ENCODE results near the gene ZCCHC7. TPM values are rescaled to one million over a fixed set of nuclear protein-coding genes. Genes with fewer than 3 reads are reported as not detected.

Gene ZCCHC7
- total and polyA plus RNA-seq, 2 donors (not counting 3 experiments of a cell fraction or from before 2014, with no cell fraction given) = 7.4 to 14.8 TPM

- Histone ChIP-seq H3K27ac (ENCODE audit: insufficient read depth, low read depth, low read length) (no peak overlapping the region), H3K79me2 (ENCODE audit: control insufficient read depth, insufficient read depth, low read length) (peaks cover 2% of the 10 kb centered on the region), H2AFZ (ENCODE audit: low read depth, low read length) (no peak overlapping the region), H3K27me3 (ENCODE audit: control insufficient read depth in 2 of 2, insufficient read depth in 2 of 2, low read length in 2 of 2) (no peaks in the 10 kb centered on the region), H3K4me2 (ENCODE audit: insufficient read depth, low read length) (no peak overlapping the region), H3K9me3 (replicated peaks; ENCODE audit: control insufficient read depth, insufficient read depth, low read length) (no peaks in the 10 kb centered on the region), H4K20me1 (replicated peaks; ENCODE audit: control insufficient read depth, extremely low read depth, insufficient read depth, low read length) (peaks cover 2% of the 10 kb centered on the region), H3K36me3 (ENCODE audit: control insufficient read depth in 2 of 2, extremely low read depth in 1 of 2, insufficient read depth in 2 of 2, low read length in 2 of 2) (no peaks in the 10 kb centered on the region), H3K4me3 (replicated peaks in 1 of 3; ENCODE audit: insufficient read depth in 1 of 3, low read depth in 1 of 3, low read length in 3 of 3) (no peak overlapping the region), H3K4me1 (ENCODE audit: control insufficient read depth, extremely low read depth, insufficient read depth, low read length) (no peaks in the 10 kb centered on the region), H3K9ac (replicated peaks; ENCODE audit: extremely low read depth, insufficient read depth, low read length) (no peak overlapping the region), H3K9me1 (replicated peaks; ENCODE audit: control insufficient read depth, extremely low read depth, insufficient read depth, low read length) (no peaks in the 10 kb centered on the region)
- ChIA-PET POLR2A (no interaction called here), CTCF (no interaction called here)
- dilution Hi-C loops (cut with MboI; ENCODE audit: extremely low pct_ligation_motif_present, low sequenced_read_pairs) (no loop called here), intact Hi-C loops (cut with micrococcal nuclease) (no loop called here)
- TF ChIP-seq EZH2 (IDR thresholded peaks at IDR 0.05; ENCODE audit: borderline replicate concordance, low read depth, low read length, severe bottlenecking) (no peak), FOS (IDR thresholded peaks at IDR 0.05; ENCODE audit: borderline replicate concordance, insufficient read depth, low read length) (no peak), GATA2 (IDR thresholded peaks at IDR 0.05; ENCODE audit: insufficient read depth, insufficient read length, low read depth, low read length) (no peak), JUN (IDR thresholded peaks at IDR 0.05; ENCODE audit: borderline replicate concordance, insufficient read depth, insufficient read length, low read depth) (no peak), MYC (IDR thresholded peaks at IDR 0.05; ENCODE audit: low read depth, low read length) (no peak), POLR2A (IDR thresholded peaks at IDR 0.05; ENCODE audit: low read depth, low read length) (no peak), MAX (IDR thresholded peaks at IDR 0.05; ENCODE audit: insufficient read depth, insufficient read length) (no peak), POLR2AphosphoS5 (IDR thresholded peaks at IDR 0.05; ENCODE audit: insufficient read depth, low read depth, low read length) (no peak), CTCF (IDR thresholded peaks at IDR 0.05; ENCODE audit: extremely low read depth in 1 of 2, insufficient read depth in 1 of 2, low read depth in 1 of 2, low read length in 2 of 2) (no peak)
- DNase-seq (ENCODE audit: low read depth, low spot score) = no peak
- BruUV-seq (replicated peaks) = no TSS peak
- FAIRE-seq = no peak
Measured at GRCh38 chr9:37238122-37238521, 117.7 kb downstream of the ZCCHC7 start.
